ENCODE measurements around the gene RAB33A.

DNA sequence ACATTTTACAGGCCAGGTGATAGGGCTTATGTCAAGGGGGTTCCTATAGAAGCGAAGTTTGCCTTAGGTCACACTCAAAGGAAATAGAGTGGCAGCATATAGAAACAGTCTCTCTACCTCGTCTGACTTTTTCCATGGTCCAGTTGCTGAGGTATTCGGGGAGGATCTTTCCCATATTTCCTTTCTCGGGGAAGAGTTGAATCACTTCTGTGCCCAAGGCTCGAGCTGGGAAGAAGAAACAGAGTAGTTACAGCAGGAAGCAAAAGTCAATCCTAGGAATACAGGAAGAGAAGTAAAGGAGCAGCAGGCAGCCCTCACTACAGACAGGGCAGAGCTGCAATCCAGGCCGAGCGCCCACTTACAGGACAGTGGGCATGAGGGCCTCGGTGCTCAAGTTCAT lies 34.8 kb upstream of the RAB33A start:
- TF ChIP-seq REST (IDR thresholded peaks at IDR 0.05; ENCODE audit: low read depth) = no peak
- no peak for TF ChIP-seq CREB1 (IDR thresholded peaks at IDR 0.05; ENCODE audit: low read depth)
- TF ChIP-seq TCF12 (IDR thresholded peaks at IDR 0.05; ENCODE audit: low read depth) = no peak
- TF ChIP-seq, protein P1, sequence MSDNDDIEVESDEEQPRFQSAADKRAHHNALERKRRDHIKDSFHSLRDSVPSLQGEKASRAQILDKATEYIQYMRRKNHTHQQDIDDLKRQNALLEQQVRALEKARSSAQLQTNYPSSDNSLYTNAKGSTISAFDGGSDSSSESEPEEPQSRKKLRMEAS (IDR thresholded peaks at IDR 0.05) = no peak
- TF ChIP-seq EP300 (IDR thresholded peaks at IDR 0.05; ENCODE audit: borderline replicate concordance) = no peak
- no peak for TF ChIP-seq ZBTB7A (IDR thresholded peaks at IDR 0.05; ENCODE audit: low read depth)
- TF ChIP-seq RAD21 (IDR thresholded peaks at IDR 0.05; ENCODE audit: low read depth) = no peak
- TF ChIP-seq YY1 (IDR thresholded peaks at IDR 0.05; ENCODE audit: low read depth) = no peak
- no peak for TF ChIP-seq FOXM1 (IDR thresholded peaks at IDR 0.05; ENCODE audit: borderline replicate concordance, low read depth)

All from Ishikawa (cell line).